HG03135 (cell line): ENCODE data around the gene PAAF1.

Experiments used
- ATAC-seq: cut with Tn5 transposase; IDR thresholded peaks from one replicate; pipeline ENCODE4 v1.9.1; 2021; ENCODE audit warnings: mild to moderate bottlenecking, moderate library complexity; ENCODE audit not compliant: unreplicated experiment

Gene PAAF1, protein sequence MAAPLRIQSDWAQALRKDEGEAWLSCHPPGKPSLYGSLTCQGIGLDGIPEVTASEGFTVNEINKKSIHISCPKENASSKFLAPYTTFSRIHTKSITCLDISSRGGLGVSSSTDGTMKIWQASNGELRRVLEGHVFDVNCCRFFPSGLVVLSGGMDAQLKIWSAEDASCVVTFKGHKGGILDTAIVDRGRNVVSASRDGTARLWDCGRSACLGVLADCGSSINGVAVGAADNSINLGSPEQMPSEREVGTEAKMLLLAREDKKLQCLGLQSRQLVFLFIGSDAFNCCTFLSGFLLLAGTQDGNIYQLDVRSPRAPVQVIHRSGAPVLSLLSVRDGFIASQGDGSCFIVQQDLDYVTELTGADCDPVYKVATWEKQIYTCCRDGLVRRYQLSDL

DNA sequence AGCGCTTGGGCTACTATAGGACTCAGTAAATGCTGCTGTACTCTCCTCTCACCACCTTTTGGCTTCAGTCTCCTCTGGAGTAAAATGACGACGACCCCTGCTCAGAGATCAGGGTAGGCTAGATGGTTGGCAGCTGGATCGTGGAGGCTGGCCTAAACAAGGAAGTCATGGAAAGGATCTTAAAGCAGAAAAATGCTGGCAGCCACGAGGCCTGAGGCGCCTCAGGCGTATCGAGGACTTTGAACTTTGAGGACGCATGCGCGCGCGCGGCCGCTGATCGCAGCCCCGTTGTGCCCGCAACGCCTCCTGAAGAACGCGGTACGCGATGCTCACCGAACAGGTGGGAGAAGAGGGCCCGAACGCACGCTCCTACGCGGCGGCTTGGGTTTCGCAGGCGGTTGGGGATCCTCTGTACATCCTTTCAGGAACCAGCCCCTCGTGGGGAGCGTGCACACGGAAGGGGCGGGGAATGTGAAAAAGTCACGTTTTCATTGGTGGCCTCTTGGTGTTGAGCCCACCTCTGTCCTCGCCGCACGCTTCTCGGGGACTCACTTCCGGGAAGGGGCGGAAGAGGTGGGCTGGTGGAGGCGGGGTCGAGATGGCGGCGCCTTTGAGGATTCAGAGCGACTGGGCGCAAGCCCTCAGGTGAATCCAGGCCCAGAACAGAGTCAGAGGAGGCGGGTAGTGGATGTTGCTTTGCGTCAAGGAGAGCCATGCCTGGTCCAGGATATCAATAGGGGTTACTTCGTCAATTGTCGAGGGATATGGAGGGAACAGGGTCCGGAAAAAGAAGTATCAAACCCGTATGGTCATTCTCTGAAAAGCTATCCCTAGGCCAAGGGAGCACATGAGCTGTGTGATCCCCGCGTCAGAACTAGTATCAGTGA, at the start of gene PAAF1, which contains the start of gene COA4:
PAAF1 (plus strand) TSS at position 576 of the 887 bp plus-strand sequence; CDS start at position 599, 23 bp downstream.
COA4 (minus strand) TSS at position 423 of the 887 bp plus-strand sequence. CDS start 3,468 bp downstream, outside the sequence.
- ATAC-seq: peak; percentile 96

DNA sequence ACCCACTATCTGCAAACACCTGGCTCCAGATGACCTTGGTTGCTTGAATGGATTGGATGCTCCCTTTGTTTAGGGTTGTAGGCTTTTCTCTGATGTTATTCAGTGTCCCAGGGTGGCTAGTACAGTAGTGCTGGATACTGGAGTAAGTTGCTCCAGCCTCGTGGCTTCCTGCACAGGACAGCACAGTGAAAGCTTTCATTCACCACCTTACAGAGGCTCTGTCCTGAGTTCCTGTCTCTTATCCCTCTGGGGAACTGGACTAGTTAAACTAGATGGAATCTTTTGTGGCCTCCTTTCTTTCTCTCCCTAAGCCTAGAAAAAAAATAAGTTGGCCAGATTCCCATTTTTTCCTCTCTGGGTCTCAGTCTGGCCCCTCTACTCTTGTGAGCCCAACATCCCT, 46.5 kb upstream of the PAAF1 start:
- no peak for ATAC-seq

DNA sequence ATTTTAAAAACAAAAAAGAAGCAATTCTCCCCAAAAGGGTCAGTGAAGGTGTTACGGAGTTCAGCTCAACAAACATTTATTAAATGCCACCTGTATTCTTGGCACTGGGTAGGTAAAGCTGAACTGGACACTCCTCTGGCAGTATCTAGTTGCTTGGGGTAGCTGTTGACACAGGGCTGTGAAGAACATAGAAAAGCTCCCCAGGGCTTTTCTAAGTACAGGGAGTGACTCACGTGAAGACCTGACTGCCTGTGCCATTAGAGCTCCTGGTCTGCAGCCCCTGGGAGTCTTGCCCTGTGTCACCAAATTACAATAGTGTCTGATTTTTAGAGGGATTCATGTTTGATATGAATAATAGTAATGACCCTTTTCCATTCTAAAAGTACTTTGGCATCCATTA, 43.7 kb upstream of the PAAF1 start:
- ATAC-seq: no peak

DNA sequence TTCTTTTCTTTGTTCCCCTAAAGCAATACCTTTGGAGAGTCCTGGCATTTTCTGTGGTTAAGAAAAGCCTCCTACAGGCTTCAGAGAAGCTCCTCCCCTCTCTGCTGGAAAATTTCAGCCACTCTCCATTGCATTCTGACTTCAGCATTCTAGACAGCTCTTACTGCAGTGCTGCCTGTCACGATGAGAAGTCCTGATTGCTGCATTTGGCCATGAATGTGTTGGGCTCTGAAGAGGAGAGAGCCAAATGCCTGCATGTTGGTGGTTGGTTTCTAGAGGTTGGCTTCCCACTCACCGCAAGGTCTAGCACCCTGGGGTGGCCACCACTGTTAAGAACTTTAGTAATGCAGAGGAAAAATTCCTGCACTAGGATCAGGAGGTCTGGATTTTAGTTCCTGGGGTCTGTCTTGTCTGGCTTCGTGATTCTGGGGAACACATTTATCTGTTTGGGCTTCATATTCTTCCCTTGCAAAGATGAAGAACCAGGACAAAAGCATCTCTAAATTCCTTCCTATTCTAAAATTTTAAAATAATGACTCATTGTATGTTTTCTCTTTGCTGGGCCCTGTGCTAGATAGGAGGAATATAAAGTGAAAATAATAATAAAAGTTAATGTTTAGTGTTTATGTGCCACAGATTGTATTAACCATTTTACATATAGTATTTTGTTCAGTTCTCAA, 38.2 kb upstream of the PAAF1 start:
- no peak for ATAC-seq

DNA sequence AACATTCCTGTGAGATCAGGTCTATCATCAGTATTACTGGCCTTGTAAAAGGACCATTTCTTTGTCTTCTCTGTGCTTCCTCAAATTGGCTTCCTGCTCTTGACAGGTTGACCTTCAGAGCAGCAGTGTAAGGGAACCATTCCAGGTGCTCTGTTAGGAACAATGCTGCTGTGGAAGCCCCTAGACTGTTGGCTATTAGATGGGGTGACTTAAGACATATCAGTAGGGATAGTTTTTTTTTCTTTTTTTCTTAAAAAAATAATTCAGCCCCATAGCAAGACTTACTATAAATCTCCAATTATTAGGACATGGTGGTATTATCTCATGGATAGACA, 37.7 kb upstream of the PAAF1 start:
- no peak for ATAC-seq

DNA sequence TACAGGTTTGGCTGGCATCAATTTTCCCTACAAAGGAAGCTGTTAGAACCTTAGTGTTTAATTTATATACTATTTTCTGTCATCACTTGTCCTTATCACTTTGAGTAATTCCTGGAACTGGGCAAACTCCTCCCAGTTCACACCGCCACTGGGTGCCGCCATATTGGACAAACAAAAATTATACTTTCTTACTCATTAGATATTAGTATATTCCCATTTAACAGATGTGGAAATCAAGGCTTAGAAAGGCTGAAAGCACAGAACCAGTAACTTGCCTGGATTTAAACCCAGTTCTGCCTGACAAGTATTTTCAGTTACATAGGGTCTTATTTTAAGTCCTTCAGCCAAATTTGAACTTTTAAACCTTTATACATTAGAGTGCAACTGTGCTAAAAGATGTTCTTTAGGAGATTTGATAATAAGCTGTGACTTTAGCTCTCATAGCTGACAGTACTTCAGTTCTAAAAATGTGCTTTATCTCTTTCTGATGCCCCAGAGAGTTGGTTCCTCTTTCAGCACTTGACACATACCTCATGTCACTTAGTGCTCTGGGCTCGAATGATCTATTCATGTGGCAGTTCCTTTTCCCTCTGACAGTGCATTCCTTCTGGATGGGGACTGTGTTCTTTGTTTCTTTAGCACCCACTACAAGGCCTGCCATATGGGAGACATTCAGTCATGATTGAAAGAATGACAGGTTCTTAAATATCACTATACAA, 25.6 kb upstream of the PAAF1 start:
- ATAC-seq: no peak

DNA sequence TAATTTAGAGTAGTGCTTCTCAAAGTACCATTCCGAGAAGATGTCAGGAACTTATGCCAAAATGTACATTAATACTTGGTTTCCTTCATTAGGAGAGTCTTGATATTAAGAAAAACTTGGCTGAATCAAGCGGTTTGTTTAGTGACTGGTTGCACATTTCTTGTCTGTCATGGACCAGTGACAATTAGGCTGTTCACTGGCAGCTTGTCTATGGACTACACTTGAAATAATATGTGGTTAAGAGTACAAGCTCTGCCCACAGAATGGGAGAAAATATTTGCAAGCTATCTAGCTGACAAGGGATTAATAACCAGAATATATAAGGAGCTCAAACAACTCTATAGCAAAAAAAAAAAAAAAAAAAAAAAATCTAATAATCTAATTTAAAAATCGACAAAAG, 24.8 kb upstream of the PAAF1 start:
- ATAC-seq: no peak

DNA sequence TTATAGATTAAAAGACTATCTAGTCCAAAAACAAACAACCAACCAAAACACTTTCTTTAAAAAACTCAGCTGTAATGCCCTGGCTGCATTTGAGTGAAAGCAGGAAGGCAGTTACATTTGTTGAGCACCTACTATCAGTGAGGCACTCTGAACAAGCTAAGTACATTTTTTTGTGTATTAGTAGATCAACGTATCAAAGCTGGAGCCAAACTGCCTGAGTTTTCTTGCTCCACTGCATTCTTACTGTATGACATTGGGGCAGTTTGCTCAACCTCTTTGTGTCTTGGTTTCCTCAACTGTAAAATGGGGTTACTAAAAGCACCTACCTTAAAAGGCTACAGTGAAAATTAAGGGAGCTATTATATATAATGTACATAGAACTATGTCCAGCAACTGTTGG, 22.1 kb upstream of the PAAF1 start:
- ATAC-seq: no peak

DNA sequence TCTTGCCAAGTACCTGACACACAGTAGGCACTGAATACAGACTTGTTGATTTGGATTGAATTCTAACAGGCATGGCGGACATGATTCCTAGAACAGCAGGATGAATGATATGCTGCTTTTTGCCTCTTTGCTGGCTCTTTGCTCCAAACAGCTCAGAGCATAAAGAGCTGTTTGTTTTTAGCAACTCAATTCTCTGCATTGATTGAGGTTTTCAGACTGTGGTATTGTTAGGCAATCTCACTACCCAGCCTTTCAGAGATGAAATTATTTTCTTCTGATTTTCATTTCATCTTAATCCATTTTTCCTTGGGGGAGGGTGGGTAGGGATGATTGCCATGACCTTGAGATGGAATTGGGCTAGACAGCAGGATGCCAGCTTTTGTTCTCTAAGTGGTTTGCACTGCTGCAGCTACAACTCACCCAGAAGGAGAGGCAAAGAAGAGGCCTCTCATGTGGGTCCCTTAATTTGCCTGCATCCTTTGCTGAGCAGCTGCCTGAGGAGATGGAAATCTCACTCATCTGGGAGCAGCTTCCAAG, 20.7 kb upstream of the PAAF1 start:
- no peak for ATAC-seq

DNA sequence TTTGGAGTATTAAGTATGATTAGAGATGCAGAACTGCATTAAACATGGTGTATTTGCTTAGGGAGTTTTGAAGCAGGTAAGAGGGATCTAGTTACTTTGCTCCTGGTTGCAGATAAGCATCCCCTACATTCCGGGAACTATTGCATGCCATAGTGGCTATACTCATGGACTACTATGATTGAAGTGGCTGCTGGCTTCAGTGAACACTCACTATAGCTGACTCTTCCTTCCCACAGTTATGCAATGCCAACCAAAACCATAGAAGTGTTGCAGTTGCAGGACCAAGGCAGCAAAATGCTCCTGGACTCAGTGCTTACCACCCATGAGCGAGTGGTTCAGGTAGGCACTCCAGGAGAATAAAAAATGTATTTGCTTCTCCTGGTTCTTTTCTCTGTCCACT, 17.1 kb upstream of the PAAF1 start:
- ATAC-seq: no peak

DNA sequence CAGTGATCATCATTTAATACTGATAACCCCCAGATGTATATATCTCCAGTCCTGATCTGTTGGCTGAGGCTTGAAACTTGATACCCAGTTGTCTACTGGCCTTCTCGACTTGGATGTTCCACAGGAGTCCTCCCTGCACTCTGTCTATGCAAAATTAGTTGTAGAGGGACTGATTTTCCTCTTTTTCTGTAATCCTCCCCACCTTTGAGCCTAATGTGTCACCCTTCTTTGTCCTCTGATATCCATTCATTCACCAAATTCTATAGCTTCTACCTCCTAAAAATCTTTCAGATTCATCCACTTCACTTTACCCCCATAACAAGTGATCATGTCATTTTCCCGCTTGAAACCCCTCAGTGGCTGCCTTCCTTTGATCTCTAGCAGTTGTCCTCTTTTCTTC, 16.6 kb upstream of the PAAF1 start:
- ATAC-seq: no peak

DNA sequence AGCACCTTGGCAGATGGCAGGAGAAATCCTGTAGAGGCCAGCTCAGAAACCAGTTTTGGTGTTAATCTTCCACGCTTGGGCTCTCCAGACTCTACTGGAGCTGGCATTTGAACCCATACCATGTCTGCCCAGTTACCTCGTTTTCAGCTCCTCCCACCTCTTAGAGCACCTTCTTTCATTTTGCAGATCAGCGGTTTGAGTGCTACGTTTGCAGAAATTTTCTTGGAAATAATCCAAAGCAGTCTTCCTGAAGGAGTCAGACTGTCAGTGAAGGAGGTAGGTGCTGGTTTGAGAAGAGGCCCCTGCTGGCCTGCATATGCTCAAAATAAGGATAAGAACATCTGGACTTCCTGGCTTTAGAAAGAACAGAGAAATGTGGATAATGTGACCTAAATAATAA, 13.8 kb upstream of the PAAF1 start:
- no peak for ATAC-seq

DNA sequence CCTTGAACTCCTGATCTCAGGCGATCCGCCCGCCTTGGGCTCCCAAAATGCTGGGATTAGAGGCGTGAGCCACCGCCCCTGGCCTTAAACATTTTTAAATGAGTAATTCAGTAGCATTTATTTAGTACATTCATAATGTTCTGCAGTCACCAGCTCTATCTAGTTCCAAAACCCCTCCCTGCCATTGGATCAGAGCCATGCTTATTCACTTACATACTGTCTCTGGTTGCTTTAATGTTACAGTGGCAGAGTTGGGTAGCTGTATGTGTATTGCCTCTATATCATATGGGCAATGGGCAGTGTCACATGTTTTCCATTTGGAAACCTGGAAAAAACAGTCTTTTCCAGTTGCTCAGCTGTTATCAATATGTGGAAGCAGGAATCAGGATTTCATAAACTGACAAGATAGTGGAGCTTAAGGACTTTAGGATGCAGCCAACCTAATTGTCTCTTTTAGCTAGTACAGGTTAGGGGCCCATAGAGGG, 10.7 kb upstream of the PAAF1 start:
- ATAC-seq: no peak

DNA sequence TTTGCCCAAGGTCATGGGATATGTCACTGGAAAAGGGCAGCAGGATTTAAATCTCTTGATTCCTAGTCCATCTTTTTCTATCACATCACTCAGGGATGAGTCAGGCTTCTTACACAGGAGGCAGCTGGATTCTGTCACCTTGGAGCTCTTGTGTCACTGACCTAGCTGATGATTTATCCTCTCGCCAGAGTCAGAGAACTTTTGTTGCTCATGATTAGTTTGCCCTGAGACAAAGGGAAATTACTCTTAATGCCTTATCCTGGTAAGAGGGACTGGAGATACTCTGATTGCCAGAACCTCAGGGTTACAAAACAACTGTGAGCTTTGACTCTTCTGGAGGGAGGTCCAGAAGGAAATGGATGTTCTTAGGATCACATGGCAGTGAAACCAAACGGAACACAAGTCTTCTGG, 10.2 kb upstream of the PAAF1 start:
- ATAC-seq: no peak

DNA sequence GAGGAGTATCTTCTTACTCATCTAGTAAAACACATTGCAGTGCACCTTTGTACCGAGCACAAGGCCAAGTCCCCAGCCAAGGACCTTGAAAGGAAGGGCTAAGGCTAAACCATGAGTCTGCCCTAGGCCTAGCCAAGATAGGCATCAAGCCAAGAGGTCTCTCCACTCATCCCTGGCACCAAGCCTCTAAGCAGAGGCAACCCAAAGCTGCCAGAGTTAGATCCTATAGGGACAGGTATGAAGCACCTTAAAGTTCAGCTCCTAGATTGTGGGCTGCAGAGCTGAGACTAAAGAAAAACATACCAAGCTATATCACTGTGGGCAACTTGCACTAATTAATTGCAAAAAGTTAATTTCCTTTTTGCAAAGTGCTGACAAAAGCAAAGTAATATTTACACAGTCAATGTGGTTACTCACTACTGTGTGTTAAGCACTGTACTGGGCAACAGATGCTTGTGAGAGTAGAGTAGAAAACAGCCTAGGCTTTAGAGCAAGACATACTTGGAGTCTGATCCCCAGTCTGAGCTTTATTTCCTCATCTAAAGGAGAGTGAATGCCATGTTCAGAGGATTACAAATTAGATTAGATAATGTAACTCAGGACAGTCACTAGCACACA, 7.4 kb upstream of the PAAF1 start:
- no peak for ATAC-seq

DNA sequence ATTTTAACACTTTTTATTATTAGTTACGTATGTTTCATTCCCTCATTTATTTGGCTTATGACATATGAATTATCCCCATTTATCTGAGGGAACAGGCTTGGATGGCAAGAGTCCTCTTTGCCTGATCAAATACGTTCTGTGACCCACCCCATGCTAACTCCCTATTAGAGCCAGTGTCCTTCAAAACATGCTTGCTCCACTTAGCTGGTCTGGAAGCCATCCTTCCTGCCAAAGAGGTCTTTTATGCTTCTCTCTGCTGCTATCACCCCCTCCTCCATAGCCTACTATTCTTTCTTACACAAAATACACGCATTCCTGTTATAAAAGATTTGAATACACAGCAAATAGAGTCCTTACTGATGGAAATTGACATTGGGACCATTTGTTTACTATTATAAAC, 6.5 kb upstream of the PAAF1 start:
- ATAC-seq: no peak

DNA sequence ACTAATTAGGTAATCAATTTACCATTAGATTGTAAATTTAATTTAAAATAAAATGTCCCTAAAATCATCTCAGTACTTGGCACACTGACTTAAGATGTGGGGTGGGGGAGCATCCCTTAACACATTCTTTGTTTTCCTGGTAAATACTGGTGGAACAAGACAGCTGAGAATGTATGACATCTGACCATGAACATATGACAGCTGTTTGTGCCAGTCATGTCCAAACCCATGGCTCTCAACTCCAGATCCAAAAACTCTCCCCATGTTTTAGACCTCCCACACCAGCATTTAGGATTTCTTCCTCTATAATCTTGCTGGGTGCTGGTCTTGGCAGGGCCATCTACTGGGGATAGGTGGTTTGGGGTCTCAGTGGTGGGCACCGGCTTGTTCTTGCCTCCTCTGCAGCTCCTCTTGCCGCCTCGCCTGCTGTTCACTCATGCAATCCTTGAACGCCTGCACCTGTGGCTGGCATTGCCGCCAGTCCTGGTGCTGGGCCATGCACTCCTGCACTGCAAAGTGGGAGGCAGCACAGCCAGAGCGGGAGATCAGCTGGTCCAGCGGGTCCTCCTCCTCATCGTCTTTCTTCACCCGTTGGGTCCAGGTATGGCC, 3.9 kb upstream of the PAAF1 start:
- no peak for ATAC-seq

DNA sequence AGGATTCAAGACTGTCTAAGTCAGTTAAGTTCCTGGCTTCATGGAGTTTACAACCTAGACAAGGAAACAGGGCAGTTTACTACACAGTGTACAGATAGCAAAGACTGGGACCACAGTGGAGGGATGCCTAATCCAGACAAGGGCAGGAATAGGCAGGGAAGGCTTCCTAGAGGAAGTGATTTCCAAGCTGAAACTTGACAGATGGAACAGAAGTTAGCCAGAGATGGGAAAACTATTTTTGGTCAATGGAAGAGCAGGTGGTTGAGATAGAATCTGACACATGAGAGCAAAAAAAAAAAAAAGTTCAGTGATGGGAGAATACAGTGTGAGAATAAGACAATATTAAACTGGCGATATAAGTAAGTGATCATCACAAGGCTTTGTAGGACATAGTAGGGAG, 1.4 kb upstream of the PAAF1 start:
- ATAC-seq: no peak

DNA sequence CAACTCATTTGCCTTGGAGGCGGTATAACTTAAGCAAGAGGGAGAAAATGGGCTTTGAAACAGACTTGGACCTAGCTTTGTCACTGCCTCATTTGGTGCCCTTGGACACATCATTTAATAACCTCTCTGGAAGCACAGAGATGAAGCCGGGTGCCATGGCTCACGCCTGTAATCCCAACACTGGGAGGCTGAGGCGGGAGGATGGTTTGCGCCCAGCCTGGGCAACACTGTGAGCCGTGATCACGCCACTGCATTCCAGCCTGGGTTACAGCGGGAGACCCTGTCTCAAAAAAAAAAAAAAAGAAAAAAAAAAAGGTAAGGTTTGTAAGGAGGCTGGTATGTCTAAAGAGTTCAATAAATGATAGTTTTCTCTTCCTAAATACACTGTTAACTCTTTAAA, 959 bp upstream of the PAAF1 start:
- ATAC-seq: no peak

DNA sequence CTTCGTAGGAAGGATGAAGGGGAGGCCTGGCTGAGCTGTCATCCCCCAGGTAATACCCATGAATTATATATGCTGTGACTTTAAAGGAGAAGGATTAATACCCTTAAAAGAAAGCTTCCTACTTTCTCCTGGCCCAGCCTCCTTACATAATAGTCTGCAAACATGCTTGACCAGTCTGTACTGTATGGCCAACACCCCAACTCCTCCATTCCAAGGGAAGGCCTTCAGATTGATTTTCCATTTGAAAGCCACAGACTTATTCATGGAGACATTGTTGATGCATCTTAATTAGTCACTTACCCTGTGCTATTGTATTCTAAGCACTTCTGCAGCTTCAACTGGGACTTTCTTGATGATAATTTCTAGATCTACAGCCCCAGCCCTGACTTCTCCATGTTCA, 2.0 kb downstream of the PAAF1 start:
- no peak for ATAC-seq
